Immature natural killer cell (primary cell): ENCODE data around the gene DCP2. TPM values are rescaled to one million over a fixed set of nuclear protein-coding genes. Genes with fewer than 3 reads are reported as not detected.

Source experiments
- DNase-seq, 3 donors: peaks; one replicate each; pipeline ENCODE4 v3.0.0; 2022; ENCODE audit warnings: mixed read lengths in 1 of 3
- H3K27ac Mint-ChIP-seq, 6 donors: one replicate each; pipeline ENCODE4 v1.8.0; 2020; ENCODE audit warnings: mixed read lengths in 6 of 6, mild to moderate bottlenecking in 5 of 6, inconsistent platforms in 4 of 6, moderate library complexity in 3 of 6
- H3K27me3 Mint-ChIP-seq, 3 donors: one replicate each; pipeline ENCODE4 v1.8.0; 2020 to 2021; ENCODE audit warnings: low read depth in 3 of 3, mild to moderate bottlenecking in 3 of 3, mixed read lengths in 3 of 3, moderate library complexity in 3 of 3, inconsistent platforms in 1 of 3
- H3K36me3 Mint-ChIP-seq, 3 donors: one replicate each; pipeline ENCODE4 v1.8.0; 2020; ENCODE audit warnings: mixed read lengths in 3 of 3, inconsistent platforms in 2 of 3, mild to moderate bottlenecking in 2 of 3
- H3K4me1 Mint-ChIP-seq, 2 donors: one replicate each; pipeline ENCODE4 v1.8.0; 2020; ENCODE audit warnings: inconsistent platforms in 2 of 2, mild to moderate bottlenecking in 2 of 2, mixed read lengths in 2 of 2, moderate library complexity in 1 of 2
- H3K4me3 Mint-ChIP-seq, 5 donors: one replicate each; pipeline ENCODE4 v1.8.0; 2020; ENCODE audit warnings: mild to moderate bottlenecking in 5 of 5, mixed read lengths in 5 of 5, inconsistent platforms in 3 of 5, moderate library complexity in 3 of 5
- H3K9me3 Mint-ChIP-seq, 6 donors: one replicate each; pipeline ENCODE4 v1.8.0; 2020; ENCODE audit warnings: mild to moderate bottlenecking in 6 of 6, mixed read lengths in 6 of 6, inconsistent platforms in 4 of 6, moderate library complexity in 3 of 6
- polyA plus RNA-seq, 3 donors: library from polyadenylated mRNA; unstranded; fragments of 300-500 nt; fragmentation: Illumina TruSeq; gene quantifications; one replicate each; pipeline ENCODE4 v1.2.3, GENCODE V29; 2021

The DCP2 gene
- polyA plus RNA-seq, 3 donors from 2014 or later = 31.6 to 70.6 (median 35.9) TPM

DNA sequence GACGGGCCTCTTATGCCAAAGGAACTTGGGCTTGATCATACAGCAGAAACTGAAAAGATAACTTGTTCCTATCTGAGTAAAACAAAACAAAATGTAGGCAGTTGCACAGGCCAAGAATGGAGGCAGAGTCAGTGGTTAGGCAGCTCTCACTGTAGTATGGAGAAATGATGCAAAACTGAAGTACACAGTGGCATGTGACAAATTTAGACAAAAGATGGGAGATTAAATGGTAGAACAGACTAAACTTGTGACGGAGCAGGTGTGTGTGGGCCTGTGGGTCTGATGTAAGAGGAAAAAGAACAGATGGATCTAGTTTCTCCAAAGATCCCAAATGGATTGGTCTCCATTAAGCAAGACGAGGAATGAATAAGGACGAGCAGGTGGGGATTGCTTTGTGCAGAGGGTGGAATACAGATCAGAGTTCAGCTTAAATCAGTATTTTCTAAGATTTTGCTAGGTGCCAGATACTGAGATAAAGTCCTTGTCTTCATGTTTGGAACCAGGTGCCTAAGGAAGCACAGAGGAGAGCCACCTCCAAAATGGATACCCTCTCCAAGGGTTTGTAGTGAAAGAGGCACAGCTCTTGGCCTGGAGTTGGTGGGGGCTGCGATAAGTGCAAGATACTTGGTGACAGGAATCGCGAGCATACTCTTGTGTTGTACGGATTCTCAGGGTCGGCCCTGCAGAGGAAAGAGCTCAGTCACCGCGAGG is 722 bp upstream of the DCP2 start:
- no peak for DNase-seq
- H3K27me3 Mint-ChIP-seq = peaks cover 4 to 17% (median 17%) of the 10 kb centered on the region in 3 donors
- H3K4me1 Mint-ChIP-seq = peaks cover 40 to 51% of the 10 kb centered on the region in 2 donors
- no peaks in the 10 kb centered on the region for H3K36me3 Mint-ChIP-seq
- peak overlapping the region; percentile 89 to 98 (median 92) for H3K27ac Mint-ChIP-seq
- H3K4me3 Mint-ChIP-seq = peak overlapping the region; percentile 94 to 100 (median 97)
- H3K9me3 Mint-ChIP-seq = no peaks in the 10 kb centered on the region

DNA sequence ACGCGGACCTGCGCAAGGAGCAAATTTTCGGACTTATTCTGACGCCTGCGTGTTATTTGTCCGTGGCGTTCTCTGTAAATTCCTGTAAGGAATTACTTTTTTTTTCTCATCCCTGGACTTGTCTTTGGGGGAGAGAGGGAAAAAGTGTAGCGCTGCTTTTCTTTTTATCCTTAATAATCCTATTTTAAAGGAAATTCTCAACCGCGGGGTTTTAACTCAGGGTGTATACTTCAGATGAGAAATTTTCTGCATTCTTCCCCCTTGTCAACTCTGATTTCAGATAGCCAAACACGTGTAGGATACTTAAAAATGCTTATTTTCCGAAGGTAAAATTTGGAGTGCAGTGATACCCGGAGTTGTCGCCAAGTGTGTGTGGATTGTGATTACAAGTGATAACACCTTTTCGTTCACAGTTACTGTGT is 853 bp downstream of the DCP2 start:
- H3K27me3 Mint-ChIP-seq = peaks cover 4 to 17% (median 17%) of the 10 kb centered on the region in 3 donors
- H3K4me1 Mint-ChIP-seq = peaks cover 50 to 67% of the 10 kb centered on the region in 2 donors
- peaks cover 0 to 4% (median 0%) of the 10 kb centered on the region in 3 donors for H3K36me3 Mint-ChIP-seq
- DNase-seq = peak in 1 of 3 donors; percentile 4
- peak overlapping the region; percentile 94 to 100 (median 97) for H3K4me3 Mint-ChIP-seq
- H3K9me3 Mint-ChIP-seq = no peaks in the 10 kb centered on the region
- peak overlapping the region; percentile 89 to 98 (median 92) for H3K27ac Mint-ChIP-seq

DNA sequence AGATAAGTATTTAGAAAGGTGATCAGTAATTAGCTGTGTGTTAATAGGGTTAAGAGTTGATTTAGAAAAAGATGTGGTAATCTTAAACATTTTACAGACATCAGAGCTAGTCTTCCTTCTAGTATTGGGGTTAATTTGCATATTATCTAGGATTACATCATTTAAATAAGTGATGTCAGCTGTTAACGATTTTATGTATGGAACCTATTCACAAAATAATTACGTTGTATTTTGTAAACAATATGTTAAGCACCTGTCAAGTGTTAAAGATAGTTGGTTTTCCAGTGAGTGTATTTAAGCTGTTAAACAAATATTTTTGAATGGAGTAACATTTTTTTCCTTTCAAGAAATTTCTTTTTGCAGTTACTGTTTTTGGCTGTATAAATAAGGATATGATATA is 2.2 kb downstream of the DCP2 start:
- no peak for DNase-seq
- no peak overlapping the region for H3K27ac Mint-ChIP-seq
- no peaks in the 10 kb centered on the region for H3K9me3 Mint-ChIP-seq
- peaks cover 0 to 4% (median 0%) of the 10 kb centered on the region in 3 donors for H3K36me3 Mint-ChIP-seq
- H3K4me1 Mint-ChIP-seq = peaks cover 58 to 80% of the 10 kb centered on the region in 2 donors
- peak overlapping the region; percentile 94 to 100 (median 97) for H3K4me3 Mint-ChIP-seq
- peaks cover 4 to 17% (median 17%) of the 10 kb centered on the region in 3 donors for H3K27me3 Mint-ChIP-seq

DNA sequence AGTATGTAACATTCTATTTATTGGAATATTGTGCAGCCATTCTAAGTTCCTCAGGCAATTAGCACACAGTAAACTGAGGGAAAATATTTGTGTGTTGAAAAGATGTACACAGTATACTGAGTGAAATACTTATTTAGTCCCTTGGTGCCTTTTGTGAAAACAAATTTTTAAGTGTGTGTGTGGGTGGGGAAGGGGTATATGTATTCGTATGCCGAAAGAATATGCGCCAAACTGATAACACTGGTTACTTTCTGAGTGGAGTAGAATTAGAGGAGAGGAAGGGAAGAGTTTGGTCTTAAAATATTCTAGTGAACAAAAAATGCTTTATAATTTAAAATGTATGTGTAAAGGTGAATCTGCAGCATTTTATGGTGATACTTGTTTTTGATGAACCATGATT is 3.1 kb downstream of the DCP2 start:
- no peaks in the 10 kb centered on the region for H3K9me3 Mint-ChIP-seq
- no peak for DNase-seq
- H3K4me3 Mint-ChIP-seq = peak overlapping the region in 4 of 5 donors; percentile 47 to 66 (median 54)
- peak overlapping the region in 1 of 6 donors; percentile 7 for H3K27ac Mint-ChIP-seq
- peaks cover 0 to 4% (median 0%) of the 10 kb centered on the region in 3 donors for H3K36me3 Mint-ChIP-seq
- peaks cover 4 to 17% (median 15%) of the 10 kb centered on the region in 3 donors for H3K27me3 Mint-ChIP-seq
- peaks cover 64 to 89% of the 10 kb centered on the region in 2 donors for H3K4me1 Mint-ChIP-seq

DNA sequence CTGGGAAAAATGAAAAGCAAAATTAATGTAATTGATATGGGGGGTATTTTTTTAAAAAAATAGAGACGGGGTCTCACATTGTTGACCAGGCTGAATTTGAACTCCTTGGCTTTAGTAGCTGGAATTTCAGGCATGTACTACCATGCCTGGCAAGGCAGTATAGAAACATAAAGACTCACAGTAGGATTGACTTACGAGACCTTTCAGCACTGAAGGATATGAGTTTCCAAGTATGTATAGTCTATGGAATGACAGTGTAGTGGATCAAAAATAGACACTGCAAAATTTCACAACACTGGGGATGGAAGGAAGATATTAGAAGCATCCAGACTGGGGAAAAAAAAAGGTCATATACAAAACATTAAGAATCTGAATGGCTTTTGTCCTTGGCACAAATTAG is 6.8 kb downstream of the DCP2 start:
- H3K27ac Mint-ChIP-seq = peak overlapping the region in 2 of 6 donors; percentile 8 to 15
- no peak overlapping the region for H3K4me3 Mint-ChIP-seq
- H3K36me3 Mint-ChIP-seq = peaks cover 0 to 4% (median 0%) of the 10 kb centered on the region in 3 donors
- H3K27me3 Mint-ChIP-seq = peaks cover 0 to 2% (median 0%) of the 10 kb centered on the region in 3 donors
- H3K4me1 Mint-ChIP-seq = peaks cover 43 to 75% of the 10 kb centered on the region in 2 donors
- DNase-seq = no peak
- no peaks in the 10 kb centered on the region for H3K9me3 Mint-ChIP-seq

DNA sequence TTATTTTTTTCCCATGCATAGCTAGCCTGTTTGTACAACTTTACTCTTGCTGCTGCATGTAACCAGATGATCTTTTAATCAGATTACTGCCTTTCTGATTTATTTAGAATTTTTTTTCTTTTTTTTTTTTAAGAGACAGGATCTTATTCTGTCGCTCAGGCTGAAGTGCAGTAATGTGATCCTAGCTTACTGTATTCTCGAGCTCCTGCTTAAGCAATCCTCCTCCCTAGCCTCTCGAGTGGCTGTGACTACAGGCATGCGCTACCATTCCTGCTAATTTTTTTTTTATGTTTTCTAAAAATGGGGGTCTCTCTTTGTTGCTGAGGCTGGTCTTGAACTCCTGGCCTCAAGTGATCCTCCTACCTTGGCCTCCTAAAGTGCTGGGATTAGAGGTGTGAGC is 9.6 kb downstream of the DCP2 start:
- H3K27ac Mint-ChIP-seq = no peak overlapping the region
- peaks cover 0 to 4% (median 0%) of the 10 kb centered on the region in 3 donors for H3K36me3 Mint-ChIP-seq
- no peaks in the 10 kb centered on the region for H3K9me3 Mint-ChIP-seq
- no peak overlapping the region for H3K4me3 Mint-ChIP-seq
- no peaks in the 10 kb centered on the region for H3K27me3 Mint-ChIP-seq
- DNase-seq = no peak
- peaks cover 31 to 73% of the 10 kb centered on the region in 2 donors for H3K4me1 Mint-ChIP-seq

DNA sequence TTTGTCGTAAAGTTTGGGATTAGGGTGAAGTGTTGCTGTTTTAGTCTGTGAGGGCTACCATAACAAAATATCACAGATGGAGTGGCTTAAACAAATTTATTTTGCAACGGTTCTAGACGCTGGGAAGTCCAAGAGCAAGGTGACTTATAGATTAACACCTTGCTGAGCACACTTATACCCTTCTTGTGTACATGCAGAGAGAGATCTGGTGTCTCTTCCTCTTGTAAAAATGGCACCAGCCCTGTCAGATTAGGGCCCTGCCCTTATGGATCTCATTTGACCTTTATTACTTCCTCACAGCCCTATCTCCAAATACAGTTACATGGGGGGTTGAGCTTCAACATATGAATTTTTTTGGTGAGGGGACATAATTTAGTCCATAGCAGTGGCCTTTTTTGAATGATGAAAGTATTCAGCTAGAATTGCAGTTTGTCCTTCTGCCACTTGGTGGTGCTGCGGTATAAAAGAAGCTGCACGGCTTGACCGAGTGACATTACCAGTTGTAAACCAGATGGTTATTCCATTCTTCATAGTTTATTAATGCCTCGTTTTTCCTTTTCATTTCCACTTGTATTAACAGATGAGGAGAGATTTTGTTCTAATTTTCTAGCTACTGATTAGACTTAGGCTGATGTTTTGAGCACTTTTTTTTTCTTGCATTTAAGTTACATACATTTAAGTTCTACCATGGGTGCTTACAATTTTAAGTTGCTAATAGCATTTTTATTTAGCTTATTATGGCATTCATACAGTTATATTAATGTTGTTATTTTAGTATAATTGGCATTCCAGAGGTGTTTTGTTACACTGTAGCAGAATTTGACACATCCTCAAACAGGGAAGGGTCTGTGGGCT is 19.4 kb downstream of the DCP2 start:
- Mint-ChIP-seq H3K36me3 (peaks cover 6 to 14% (median 10%) of the 10 kb centered on the region in 3 donors), H3K27me3 (peaks cover 0 to 4% (median 0%) of the 10 kb centered on the region in 3 donors), H3K9me3 (no peaks in the 10 kb centered on the region), H3K4me3 (no peak overlapping the region), H3K4me1 (peaks cover 15 to 31% of the 10 kb centered on the region in 2 donors), H3K27ac (peak overlapping the region in 1 of 6 donors; percentile 51)
- DNase-seq = peak; percentile 62 to 68 (median 66)

DNA sequence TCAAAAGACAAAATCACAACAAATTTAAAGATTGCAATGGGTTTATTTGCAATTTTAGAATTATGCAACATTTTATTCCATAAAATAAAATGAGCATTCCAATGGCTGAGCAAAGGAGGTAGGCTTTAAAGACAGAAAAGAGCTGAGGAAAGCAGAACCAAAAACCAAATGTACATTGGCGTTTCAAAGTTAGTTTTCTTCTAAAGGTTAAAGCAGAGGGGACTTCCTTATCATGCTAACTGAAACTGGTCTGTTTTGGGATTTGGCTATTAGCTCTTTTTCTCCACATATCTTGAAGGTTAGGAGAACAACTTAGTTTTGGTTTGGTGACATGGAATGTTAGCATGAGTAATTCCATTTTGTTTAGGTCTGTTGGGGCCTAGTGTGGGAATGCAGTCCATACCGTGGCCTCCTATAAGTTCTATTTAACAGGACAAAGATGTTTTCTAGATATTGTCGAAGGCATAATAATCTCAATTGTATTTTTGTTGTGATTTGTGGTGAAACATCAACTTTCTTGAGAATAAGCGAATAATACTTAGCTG is 20.3 kb downstream of the DCP2 start:
- DNase-seq = no peak
- Mint-ChIP-seq H3K4me3 (no peak overlapping the region), H3K27ac (peak overlapping the region in 2 of 6 donors; percentile 21 to 42), H3K36me3 (peaks cover 9 to 17% (median 14%) of the 10 kb centered on the region in 3 donors), H3K9me3 (no peaks in the 10 kb centered on the region), H3K4me1 (peaks cover 13 to 22% of the 10 kb centered on the region in 2 donors), H3K27me3 (peaks cover 0 to 4% (median 0%) of the 10 kb centered on the region in 3 donors)

DNA sequence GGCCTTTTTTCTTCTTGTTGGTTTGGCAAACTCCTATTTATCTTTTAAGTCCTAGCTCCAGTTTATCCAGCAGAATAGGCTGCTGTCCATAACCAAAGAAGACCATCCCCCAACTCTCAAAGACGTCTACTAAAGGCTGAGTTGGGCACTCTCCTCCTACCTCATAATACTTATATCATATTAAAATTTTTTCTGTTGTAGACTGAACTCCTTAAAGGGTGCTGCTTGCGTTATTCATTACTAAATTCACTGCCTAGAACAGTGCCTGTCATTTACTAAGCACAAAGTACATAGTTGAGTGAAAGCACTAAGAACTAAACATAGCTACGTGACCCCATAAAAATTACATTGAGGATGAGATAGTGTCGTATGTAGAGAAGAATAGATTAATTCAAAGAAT is 21.7 kb downstream of the DCP2 start:
- H3K9me3 Mint-ChIP-seq = no peaks in the 10 kb centered on the region
- H3K27ac Mint-ChIP-seq = peak overlapping the region in 1 of 6 donors; percentile 17
- DNase-seq = no peak
- peaks cover 11 to 22% of the 10 kb centered on the region in 2 donors for H3K4me1 Mint-ChIP-seq
- H3K4me3 Mint-ChIP-seq = no peak overlapping the region
- peaks cover 0 to 4% (median 0%) of the 10 kb centered on the region in 3 donors for H3K27me3 Mint-ChIP-seq
- peaks cover 10 to 21% (median 18%) of the 10 kb centered on the region in 3 donors for H3K36me3 Mint-ChIP-seq

DNA sequence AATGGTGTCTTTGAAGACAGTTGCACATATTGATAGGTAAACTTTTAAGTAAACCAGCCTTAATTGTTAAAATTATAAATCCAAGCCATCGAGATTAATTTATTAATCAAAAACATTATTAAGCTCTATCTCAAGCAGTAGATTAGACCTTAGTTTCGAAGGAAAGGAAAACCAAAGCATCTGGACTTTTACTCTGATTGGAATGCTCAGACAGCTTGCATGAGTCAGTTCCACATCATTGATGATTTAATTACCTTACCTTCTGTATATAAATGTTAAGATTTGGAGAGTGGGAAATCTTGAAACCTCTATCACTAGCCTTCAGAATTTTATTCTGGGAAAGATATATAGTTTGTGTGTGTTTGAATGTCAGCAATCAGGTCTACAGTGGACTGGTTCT is 23.9 kb downstream of the DCP2 start:
- Mint-ChIP-seq H3K27ac (no peak overlapping the region), H3K27me3 (peaks cover 0 to 2% (median 0%) of the 10 kb centered on the region in 3 donors), H3K9me3 (no peaks in the 10 kb centered on the region), H3K4me3 (no peak overlapping the region), H3K36me3 (peaks cover 10 to 29% (median 22%) of the 10 kb centered on the region in 3 donors), H3K4me1 (peaks cover 12 to 28% of the 10 kb centered on the region in 2 donors)
- no peak for DNase-seq

DNA sequence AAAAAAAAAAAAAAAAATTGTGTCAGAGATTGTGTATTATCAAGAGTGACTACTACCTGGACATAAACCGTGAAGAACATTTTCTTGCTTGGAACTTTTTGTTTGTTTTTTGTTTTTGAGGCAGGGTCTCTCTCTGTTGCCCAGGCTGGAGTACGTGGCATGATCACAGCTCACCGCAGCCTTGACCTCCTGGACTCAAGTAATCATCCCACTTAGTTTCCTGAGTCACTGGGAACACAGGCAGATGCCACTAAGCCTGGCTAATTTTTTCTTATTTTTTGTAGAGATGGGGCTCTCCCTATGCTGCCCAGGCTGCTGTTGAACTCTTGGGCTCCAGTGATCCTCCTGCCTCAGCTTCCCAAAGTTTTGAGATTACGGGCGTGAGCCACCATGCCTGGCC is 25.8 kb downstream of the DCP2 start:
- H3K27me3 Mint-ChIP-seq = peaks cover 0 to 2% (median 0%) of the 10 kb centered on the region in 3 donors
- H3K9me3 Mint-ChIP-seq = no peaks in the 10 kb centered on the region
- no peak overlapping the region for H3K4me3 Mint-ChIP-seq
- no peak overlapping the region for H3K27ac Mint-ChIP-seq
- no peak for DNase-seq
- peaks cover 12 to 26% of the 10 kb centered on the region in 2 donors for H3K4me1 Mint-ChIP-seq
- peaks cover 10 to 30% (median 19%) of the 10 kb centered on the region in 3 donors for H3K36me3 Mint-ChIP-seq

DNA sequence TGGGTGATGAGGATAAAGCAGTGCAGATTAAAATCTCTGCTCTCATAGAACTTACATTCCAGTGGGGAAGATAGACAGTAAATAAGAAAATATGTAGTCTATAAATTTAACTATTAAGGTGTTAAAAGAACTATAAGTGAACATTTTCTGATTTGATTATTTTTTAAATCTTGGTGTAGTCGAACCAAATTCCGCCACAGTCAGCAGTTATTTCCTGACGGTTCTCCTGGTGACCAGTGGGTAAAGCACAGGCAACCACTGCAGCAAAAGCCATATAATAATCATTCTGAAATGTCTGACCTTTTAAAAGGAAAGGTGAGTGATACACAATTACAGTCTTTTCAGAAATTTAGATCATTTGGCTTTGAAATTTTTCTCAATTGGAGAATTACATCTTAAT is 27.2 kb downstream of the DCP2 start:
- no peak overlapping the region for H3K27ac Mint-ChIP-seq
- peaks cover 14 to 34% (median 19%) of the 10 kb centered on the region in 3 donors for H3K36me3 Mint-ChIP-seq
- H3K9me3 Mint-ChIP-seq = no peaks in the 10 kb centered on the region
- peaks cover 0 to 2% (median 0%) of the 10 kb centered on the region in 3 donors for H3K27me3 Mint-ChIP-seq
- peaks cover 10 to 21% of the 10 kb centered on the region in 2 donors for H3K4me1 Mint-ChIP-seq
- H3K4me3 Mint-ChIP-seq = no peak overlapping the region
- DNase-seq = no peak

DNA sequence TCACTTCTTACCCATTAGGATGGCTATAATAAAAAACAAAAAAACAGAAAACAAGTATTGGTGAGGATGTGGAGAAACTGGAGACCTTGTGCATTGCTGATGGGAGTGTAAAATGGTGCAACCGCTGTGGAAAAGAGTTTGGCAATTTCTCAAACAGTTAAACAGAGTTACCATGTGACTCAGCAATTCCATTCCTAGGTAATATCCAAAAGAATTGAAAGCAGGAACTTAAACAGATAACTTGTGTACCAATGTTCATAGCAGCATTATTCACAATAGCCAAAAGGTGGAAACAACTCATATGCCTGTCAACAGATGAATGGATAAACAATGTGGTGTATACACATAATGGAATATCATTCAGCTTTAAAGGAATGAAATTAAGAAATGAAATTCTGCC is 28.9 kb downstream of the DCP2 start:
- Mint-ChIP-seq H3K27ac (peak overlapping the region in 1 of 6 donors; percentile 36), H3K9me3 (no peaks in the 10 kb centered on the region), H3K27me3 (no peaks in the 10 kb centered on the region), H3K36me3 (peaks cover 16 to 45% (median 21%) of the 10 kb centered on the region in 3 donors), H3K4me3 (no peak overlapping the region), H3K4me1 (peaks cover 10 to 21% of the 10 kb centered on the region in 2 donors)
- DNase-seq = no peak
